HepG2 (cell line): ENCODE data around the gene ZNF587B. TPM values are rescaled to one million over a fixed set of nuclear protein-coding genes. Genes with fewer than 3 reads are reported as not detected.

Source experiments
- FOXJ3 ChIP-seq: sonication (generic); formaldehyde crosslinking; IDR thresholded peaks from 2 replicates; pipeline ENCODE4 v1.4.0; 2020; ENCODE audit warnings: missing genetic modification reagents, mild to moderate bottlenecking, borderline replicate concordance
- MAZ ChIP-seq, 2 experiments: sonication (generic) in 1 of 2; formaldehyde crosslinking in 1 of 2; IDR thresholded peaks; 2 replicates each; pipeline versions ENCODE4 v1.5.0 to v1.6.1; 2012 to 2020; ENCODE audit warnings: low read depth in 2 of 2, mild to moderate bottlenecking in 2 of 2, borderline replicate concordance in 1 of 2, improper control_type of control experiment in 1 of 2, low read length in 1 of 2, missing genetic modification reagents in 1 of 2, moderate library complexity in 1 of 2
- SMYD3 ChIP-seq: sonication (generic); formaldehyde crosslinking; IDR thresholded peaks from 2 replicates; pipeline ENCODE4 v1.8.1; 2023; ENCODE audit warnings: mild to moderate bottlenecking, missing genetic modification reagents
- ZIK1 ChIP-seq: sonication (generic); formaldehyde crosslinking; IDR thresholded peaks from 2 replicates; pipeline ENCODE4 v1.5.0; 2020; ENCODE audit warnings: mild to moderate bottlenecking, low read depth, missing genetic modification reagents, borderline replicate concordance
- ZMYM2 ChIP-seq: sonication (generic); formaldehyde crosslinking; IDR thresholded peaks from 2 replicates; pipeline ENCODE4 v1.8.0; 2022; ENCODE audit warnings: mild to moderate bottlenecking, missing genetic modification reagents
- polyA plus RNA-seq, 8 experiments: library from polyadenylated mRNA; depleted of rRNA in 3 of 8; stranded (reverse) in 7 of 8; unstranded in 1 of 8; fragments of >200 nt; fragmentation: Illumina TruSeq in 4 of 8; extraction: Trizol in 4 of 8; gene quantifications; 2 replicates each; pipeline versions ENCODE4 v1.2.1 to v1.2.3, GENCODE V29; 2011 to 2016; ENCODE audit warnings: low read depth in 4 of 8, missing spikeins in 1 of 8, mixed read lengths in 1 of 8; ENCODE audit not compliant: insufficient read depth in 1 of 8
- total RNA-seq, 5 experiments: library from RNA; depleted of rRNA; stranded (reverse); fragments of >200 nt; fragmentation: Illumina TruSeq; extraction: Trizol; gene quantifications; 2 replicates each; pipeline ENCODE4 v1.2.3, GENCODE V29; 2016; ENCODE audit warnings: low read depth in 1 of 5
- TF ChIP-seq, protein P1 (sequence below): sonication (generic); formaldehyde crosslinking; IDR thresholded peaks from 2 replicates; pipeline ENCODE4 v1.4.0; 2020; ENCODE audit warnings: missing genetic modification reagents
- TF ChIP-seq, protein P2 (sequence below): fragments of 450-650 bp; IDR thresholded peaks from 2 replicates; pipeline ENCODE4 v1.6.1; 2017
- TF ChIP-seq, protein P3 (sequence below): sonication (generic); formaldehyde crosslinking; IDR thresholded peaks from 2 replicates; pipeline ENCODE4 v1.4.0; 2020; ENCODE audit warnings: missing genetic modification reagents, borderline replicate concordance
- TF ChIP-seq, protein P4 (sequence below): sonication (generic); formaldehyde crosslinking; IDR thresholded peaks from 2 replicates; pipeline ENCODE4 v1.4.0; 2020; ENCODE audit warnings: low read depth, mild to moderate bottlenecking, missing genetic modification reagents
- TF ChIP-seq, protein P5 (sequence below): sonication (generic); formaldehyde crosslinking; IDR thresholded peaks from 2 replicates; pipeline ENCODE4 v1.4.0; 2020; ENCODE audit warnings: missing genetic modification reagents, borderline replicate concordance
- TF ChIP-seq, protein P6 (sequence below): IDR thresholded peaks from 2 replicates; pipeline ENCODE4 v1.6.1; 2016
- TF ChIP-seq, protein P7 (sequence below): sonication (generic); formaldehyde crosslinking; IDR thresholded peaks from 2 replicates; pipeline ENCODE4 v1.5.0; 2020; ENCODE audit warnings: missing genetic modification reagents

ZNF587B gene
- total and polyA plus RNA-seq, 2 of the 13 experiments (the other 11 are each of a cell fraction or from before 2014, with no cell fraction given) = 5.2 to 29.9 TPM

DNA sequence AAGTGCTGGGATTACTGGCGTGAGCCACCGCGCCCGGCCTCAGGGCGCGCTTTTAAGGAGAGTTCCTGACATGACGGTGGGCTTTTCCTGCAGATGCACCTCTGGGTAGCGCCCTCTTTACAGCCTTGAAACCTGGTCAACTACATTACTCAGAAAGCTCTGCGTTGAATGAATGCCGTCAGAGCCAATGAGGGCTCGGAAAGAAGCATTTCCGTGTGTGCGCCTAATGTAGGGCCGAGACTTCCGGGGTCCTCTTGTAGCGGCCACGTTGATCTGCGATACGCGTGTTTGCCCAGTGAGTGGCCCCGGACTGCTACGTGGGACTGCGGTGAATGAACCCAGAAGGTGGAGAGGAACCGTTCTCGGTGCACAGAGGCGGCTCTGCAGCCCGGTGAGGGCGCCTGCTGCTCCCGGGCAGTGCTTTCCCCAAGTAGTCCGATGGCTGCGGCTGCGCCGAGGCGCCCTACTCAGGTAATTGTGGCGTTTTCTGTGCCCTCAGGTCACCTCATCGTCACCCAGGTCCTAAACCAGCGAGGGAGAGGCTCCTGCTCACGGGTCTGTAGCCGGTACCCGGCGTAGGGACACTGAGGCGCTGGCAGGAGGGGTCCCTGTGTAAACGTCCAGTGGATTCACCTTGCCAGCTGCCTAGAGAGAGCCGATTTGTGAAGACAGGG lies 10.5 kb upstream of the ZNF587B start (continued):
- TF ChIP-seq, protein P1, sequence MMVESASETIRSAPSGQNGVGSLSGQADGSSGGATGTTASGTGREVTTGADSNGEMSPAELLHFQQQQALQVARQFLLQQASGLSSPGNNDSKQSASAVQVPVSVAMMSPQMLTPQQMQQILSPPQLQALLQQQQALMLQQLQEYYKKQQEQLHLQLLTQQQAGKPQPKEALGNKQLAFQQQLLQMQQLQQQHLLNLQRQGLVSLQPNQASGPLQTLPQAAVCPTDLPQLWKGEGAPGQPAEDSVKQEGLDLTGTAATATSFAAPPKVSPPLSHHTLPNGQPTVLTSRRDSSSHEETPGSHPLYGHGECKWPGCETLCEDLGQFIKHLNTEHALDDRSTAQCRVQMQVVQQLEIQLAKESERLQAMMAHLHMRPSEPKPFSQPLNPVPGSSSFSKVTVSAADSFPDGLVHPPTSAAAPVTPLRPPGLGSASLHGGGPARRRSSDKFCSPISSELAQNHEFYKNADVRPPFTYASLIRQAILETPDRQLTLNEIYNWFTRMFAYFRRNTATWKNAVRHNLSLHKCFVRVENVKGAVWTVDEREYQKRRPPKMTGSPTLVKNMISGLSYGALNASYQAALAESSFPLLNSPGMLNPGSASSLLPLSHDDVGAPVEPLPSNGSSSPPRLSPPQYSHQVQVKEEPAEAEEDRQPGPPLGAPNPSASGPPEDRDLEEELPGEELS = peak; percentile 48
- TF ChIP-seq MAZ (IDR thresholded peaks at IDR 0.05; ENCODE audit: borderline replicate concordance, low read depth, low read length) = no peak
- no peak for TF ChIP-seq MAZ (CRISPR knock-in tag; IDR thresholded peaks at IDR 0.05; ENCODE audit: low read depth)
- TF ChIP-seq, protein P2, sequence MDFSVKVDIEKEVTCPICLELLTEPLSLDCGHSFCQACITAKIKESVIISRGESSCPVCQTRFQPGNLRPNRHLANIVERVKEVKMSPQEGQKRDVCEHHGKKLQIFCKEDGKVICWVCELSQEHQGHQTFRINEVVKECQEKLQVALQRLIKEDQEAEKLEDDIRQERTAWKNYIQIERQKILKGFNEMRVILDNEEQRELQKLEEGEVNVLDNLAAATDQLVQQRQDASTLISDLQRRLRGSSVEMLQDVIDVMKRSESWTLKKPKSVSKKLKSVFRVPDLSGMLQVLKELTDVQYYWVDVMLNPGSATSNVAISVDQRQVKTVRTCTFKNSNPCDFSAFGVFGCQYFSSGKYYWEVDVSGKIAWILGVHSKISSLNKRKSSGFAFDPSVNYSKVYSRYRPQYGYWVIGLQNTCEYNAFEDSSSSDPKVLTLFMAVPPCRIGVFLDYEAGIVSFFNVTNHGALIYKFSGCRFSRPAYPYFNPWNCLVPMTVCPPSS = no peak
- TF ChIP-seq, protein P3, sequence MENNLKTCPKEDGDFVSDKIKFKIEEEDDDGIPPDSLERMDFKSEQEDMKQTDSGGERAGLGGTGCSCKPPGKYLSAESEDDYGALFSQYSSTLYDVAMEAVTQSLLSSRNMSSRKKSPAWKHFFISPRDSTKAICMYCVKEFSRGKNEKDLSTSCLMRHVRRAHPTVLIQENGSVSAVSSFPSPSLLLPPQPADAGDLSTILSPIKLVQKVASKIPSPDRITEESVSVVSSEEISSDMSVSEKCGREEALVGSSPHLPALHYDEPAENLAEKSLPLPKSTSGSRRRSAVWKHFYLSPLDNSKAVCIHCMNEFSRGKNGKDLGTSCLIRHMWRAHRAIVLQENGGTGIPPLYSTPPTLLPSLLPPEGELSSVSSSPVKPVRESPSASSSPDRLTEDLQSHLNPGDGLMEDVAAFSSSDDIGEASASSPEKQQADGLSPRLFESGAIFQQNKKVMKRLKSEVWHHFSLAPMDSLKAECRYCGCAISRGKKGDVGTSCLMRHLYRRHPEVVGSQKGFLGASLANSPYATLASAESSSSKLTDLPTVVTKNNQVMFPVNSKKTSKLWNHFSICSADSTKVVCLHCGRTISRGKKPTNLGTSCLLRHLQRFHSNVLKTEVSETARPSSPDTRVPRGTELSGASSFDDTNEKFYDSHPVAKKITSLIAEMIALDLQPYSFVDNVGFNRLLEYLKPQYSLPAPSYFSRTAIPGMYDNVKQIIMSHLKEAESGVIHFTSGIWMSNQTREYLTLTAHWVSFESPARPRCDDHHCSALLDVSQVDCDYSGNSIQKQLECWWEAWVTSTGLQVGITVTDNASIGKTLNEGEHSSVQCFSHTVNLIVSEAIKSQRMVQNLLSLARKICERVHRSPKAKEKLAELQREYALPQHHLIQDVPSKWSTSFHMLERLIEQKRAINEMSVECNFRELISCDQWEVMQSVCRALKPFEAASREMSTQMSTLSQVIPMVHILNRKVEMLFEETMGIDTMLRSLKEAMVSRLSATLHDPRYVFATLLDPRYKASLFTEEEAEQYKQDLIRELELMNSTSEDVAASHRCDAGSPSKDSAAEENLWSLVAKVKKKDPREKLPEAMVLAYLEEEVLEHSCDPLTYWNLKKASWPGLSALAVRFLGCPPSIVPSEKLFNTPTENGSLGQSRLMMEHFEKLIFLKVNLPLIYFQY = peak; percentile 16; the same call in 1 of the 2 replicates
- TF ChIP-seq ZIK1 (CRISPR knock-in tag) = 0 out of 2 replicates have a peak, but pooled peaks have one; percentile 38
- TF ChIP-seq, protein P4, sequence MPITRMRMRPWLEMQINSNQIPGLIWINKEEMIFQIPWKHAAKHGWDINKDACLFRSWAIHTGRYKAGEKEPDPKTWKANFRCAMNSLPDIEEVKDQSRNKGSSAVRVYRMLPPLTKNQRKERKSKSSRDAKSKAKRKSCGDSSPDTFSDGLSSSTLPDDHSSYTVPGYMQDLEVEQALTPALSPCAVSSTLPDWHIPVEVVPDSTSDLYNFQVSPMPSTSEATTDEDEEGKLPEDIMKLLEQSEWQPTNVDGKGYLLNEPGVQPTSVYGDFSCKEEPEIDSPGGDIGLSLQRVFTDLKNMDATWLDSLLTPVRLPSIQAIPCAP = no peak
- TF ChIP-seq, protein P5, sequence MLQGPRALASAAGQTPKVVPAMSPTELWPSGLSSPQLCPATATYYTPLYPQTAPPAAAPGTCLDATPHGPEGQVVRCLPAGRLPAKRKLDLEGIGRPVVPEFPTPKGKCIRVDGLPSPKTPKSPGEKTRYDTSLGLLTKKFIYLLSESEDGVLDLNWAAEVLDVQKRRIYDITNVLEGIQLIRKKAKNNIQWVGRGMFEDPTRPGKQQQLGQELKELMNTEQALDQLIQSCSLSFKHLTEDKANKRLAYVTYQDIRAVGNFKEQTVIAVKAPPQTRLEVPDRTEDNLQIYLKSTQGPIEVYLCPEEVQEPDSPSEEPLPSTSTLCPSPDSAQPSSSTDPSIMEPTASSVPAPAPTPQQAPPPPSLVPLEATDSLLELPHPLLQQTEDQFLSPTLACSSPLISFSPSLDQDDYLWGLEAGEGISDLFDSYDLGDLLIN = 0 out of 2 replicates have a peak, but pooled peaks have one; percentile 43
- peak; percentile 48; the same call in 1 of the 2 replicates for TF ChIP-seq FOXJ3 (CRISPR knock-in tag)
- TF ChIP-seq, protein P6, sequence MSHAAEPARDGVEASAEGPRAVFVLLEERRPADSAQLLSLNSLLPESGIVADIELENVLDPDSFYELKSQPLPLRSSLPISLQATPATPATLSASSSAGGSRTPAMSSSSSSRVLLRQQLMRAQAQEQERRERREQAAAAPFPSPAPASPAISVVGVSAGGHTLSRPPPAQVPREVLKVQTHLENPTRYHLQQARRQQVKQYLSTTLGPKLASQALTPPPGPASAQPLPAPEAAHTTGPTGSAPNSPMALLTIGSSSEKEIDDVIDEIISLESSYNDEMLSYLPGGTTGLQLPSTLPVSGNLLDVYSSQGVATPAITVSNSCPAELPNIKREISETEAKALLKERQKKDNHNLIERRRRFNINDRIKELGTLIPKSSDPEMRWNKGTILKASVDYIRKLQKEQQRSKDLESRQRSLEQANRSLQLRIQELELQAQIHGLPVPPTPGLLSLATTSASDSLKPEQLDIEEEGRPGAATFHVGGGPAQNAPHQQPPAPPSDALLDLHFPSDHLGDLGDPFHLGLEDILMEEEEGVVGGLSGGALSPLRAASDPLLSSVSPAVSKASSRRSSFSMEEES = peak; percentile 30; the same call in 1 of the 2 replicates
- peak; percentile 67; the same call in 1 of the 2 replicates for TF ChIP-seq ZMYM2 (CRISPR knock-in tag)
- TF ChIP-seq, protein P7, sequence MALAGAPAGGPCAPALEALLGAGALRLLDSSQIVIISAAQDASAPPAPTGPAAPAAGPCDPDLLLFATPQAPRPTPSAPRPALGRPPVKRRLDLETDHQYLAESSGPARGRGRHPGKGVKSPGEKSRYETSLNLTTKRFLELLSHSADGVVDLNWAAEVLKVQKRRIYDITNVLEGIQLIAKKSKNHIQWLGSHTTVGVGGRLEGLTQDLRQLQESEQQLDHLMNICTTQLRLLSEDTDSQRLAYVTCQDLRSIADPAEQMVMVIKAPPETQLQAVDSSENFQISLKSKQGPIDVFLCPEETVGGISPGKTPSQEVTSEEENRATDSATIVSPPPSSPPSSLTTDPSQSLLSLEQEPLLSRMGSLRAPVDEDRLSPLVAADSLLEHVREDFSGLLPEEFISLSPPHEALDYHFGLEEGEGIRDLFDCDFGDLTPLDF = peak; percentile 61; the same call in 1 of the 2 replicates
- peak; percentile 42; the same call in 1 of the 2 replicates for TF ChIP-seq SMYD3
